ENCODE data around the gene ELOVL3.
"Not testable (repeated sequence)": the region's sequence is repeated elsewhere in the genome, so short reads cannot be mapped to it uniquely, and the experiment has no call there.

The ELOVL3 gene

DNA sequence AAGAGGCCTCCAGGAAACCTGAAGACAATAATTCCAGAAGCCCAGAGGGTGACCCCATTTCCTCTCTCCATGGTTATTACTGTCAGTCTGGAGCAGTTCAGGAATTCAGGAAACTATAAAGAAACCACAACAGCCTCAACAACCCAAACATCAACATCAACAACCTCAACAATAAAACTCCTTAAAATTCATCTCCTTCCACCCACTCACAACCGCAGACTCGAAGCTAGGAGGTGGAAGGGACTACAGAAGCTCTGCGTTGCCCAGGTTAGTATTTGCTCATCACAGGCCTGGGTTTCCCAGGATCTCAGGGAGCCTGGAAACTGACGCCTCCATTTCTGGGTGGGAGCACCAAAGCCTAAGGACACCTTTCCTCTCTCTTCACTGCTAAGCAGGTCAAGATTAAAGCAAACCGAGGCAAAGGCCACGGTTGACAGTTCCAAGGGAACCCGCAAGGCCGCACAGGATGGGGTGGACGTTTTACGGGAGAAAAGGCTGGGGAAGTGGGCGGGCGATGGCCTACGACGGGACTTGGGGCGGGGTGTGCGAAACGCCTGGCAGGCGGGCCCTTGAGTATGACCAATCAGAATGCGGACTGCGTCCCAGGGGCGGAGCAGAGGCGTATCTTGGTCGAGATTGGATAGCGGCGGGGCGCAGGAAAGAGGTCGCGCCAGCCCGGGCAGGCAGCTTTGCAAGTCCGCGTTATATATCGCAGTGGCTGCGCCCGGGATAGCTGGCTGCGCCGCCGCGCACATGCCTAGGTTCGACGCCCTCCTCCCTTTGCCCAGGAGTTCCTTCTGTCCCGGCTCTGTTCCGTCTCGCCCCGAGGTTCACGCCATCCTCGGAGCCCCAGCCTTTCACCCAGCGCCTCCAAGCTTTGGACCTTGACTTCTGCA is at the start of gene ELOVL3:
Gene ELOVL3 (plus strand): TSS at position 654 of the 896 bp plus-strand sequence. CDS start 250 bp downstream, outside the sequence.
- peak; percentile 89 for DNase-seq (ENCODE audit: low spot score)

DNA sequence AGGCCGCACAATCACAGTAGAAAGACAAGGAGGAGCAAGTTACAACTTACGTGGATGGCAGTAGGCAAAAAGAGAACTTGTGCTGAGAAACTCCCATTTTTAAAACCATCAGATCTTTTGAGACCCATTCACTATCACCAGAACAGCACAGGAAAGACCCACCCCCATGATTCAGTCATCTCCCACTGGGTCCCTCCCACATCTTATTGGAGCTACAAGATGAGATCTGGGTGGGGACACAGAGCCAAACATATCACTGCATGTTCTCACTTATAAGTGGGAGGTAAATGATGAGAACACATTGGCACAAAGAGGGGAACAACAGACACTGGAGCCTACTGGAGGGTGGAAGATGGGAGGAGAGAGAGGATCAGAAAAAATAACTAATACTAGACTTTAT is 41.5 kb upstream of the ELOVL3 start:
- no peak for DNase-seq (ENCODE audit: low spot score)

- no peak for DNase-seq (ENCODE audit: low spot score)
Measured at GRCh38 chr10:102185272-102185671, 40.8 kb upstream of the ELOVL3 start.

DNA sequence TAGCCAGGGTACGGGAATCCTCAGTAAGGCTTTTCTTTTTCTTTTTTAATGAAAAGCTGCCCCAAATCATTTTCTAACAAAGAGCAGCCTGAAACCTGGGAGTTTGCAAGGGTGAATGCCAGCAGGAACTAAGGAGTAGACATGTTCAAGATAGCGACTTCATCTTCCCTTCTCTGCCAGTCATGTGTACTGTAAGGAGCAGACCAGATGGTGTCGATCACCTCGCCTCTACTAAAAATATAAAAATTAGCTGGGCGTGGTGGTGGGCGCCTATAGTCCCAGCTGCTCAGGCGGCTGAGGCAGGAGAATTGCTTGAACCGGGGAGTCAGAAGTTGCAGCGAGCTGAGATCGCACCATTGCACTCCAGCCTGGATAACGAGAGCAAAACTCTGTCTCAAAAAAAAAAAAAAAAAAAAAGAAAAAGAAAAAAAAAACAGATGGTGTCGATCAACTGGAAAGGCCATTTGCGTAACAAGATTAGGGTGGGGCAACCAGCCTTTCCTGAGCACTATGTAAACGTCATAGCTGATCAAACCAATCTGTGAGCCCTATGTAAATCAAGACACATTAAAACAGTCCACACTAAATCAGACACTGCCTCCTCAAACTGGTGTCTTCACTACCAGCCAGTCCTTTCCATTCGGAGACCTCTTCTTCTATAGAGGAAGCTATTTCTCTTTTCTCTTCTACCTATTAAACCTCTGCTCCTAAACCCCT is 40.1 kb upstream of the ELOVL3 start:
- DNase-seq (ENCODE audit: low spot score), result no peak

DNA sequence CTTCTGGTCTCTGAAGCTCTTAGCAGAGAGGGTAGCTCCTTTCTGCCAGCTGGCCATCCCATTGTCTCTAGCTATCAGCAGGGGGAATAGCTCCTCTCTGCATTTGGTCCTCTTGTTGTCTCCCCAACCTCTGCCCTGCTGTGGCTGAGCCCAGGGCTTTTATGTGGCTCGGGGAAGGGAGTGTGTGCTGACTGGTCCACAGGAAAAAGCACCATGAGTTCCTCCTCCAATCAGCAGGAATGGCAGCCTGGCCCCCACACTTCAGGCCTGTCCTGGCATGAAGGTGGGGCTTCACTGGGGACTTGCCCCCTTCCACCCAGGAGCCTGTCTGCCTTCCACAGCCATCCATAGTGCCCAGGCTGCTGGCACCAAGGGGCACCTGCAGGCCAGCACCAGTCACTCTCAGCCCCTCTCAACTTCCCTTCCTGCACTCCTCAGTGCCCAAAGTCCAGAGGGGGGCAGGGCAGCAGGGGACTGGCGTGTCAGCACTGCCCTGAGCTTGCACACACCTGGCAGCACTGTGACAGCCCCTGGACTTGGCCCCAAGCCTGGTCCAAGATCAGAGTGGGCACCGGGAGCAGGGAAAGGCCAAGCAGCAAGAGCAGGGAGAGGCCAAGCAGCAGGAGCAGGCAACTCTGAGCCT is 37.7 kb upstream of the ELOVL3 start:
- no peak for DNase-seq (ENCODE audit: low spot score)

DNA sequence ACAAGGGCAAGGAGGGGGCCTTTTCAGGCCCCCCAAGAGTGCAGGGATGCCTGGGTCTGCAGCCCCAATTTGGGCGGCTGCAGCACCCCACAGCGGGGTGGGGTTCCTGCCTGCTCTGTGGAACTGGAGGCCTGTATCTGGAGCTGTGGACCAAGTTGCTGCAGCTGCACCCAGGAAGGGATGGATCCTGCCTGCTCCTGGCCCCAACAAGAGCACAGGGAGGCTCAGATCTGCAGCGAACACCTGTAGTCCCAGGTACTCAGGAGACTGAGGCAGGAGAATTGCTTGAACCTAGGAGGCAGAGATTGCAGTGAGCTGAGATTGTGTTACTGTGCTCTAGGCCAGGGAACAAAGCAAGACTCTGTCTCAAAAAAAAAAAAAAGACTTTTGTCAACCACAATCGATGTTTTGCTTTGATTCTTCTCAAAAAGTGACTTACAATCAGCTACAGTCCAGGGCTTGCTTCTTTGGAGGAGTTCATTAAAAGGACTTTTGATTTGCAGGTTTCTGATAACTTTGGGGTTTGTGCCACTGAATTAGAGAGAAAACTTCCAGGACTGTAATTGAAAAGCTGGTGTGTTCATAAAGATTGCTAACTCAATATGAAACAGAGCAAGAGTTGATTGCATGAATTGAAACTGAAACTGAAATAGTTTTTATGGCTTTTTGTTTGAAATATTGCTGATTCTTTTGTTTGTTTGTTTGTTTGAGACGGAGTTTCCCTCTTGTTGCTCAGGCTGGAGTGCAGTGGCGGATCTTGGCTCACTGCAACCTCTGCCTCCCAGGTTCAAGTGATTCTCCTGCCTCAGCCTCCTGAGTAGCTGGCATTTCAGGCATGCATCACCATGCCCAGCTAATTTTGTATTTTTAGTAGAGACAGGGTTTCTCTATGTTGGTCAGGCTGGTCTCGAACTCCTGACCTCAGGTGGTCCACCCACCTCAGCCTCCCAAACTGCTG is 36.9 kb upstream of the ELOVL3 start:
- DNase-seq (ENCODE audit: low spot score), result peak; percentile 10

- no peak for DNase-seq (ENCODE audit: low spot score)
Measured at GRCh38 chr10:102191956-102192355, 34.1 kb upstream of the ELOVL3 start.

DNA sequence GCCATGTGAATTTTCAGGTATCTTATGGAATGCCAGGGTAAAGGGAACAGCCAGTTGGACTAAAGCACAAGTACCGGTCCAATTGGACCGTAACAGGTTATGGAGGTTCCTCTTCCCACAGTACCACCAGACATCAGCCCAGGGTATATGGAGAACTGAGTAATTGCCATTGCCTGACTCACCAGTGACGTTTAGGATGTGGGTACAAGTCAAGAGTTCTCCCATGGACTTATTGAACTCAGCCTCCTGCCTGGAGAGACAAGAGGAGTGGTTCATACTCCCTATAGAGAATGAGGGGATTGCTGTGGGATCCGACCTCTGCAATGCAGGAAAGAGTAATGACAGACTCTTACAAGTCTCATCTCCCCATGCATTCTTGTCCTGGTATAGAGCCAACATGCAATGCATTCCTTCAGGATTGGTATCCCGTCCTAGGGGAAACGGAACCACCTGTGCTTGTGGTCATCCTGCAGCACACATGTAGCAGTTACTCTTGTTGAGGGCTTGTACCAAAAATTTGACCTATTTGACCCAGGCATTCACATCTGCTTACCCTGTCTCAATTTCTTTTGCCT is 30.7 kb upstream of the ELOVL3 start:
- no peak for DNase-seq (ENCODE audit: low spot score)

GRCh38 chr10:102196893-102197292 is 29.2 kb upstream of the ELOVL3 start:
- DNase-seq (ENCODE audit: low spot score), result no peak

DNA sequence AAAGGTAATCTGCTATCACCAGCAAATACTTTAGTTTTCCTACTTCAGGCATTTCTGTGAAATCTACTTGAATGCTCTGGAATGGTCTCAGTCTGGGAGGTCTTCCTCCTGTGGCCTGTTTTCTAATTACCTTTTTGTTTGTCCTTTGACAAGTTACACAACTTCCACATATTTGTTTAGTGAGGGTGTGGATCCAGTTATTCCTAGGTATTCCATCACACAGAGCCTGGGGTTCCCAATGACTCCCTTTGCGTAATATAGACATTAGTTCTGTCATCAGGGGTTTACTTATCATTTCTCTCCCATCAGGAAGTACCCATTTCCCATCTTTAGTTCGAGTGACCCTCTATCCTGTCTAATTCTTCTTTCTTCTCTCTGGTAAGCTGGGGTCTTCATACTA is 28.1 kb upstream of the ELOVL3 start:
- DNase-seq (ENCODE audit: low spot score), result no peak

DNA sequence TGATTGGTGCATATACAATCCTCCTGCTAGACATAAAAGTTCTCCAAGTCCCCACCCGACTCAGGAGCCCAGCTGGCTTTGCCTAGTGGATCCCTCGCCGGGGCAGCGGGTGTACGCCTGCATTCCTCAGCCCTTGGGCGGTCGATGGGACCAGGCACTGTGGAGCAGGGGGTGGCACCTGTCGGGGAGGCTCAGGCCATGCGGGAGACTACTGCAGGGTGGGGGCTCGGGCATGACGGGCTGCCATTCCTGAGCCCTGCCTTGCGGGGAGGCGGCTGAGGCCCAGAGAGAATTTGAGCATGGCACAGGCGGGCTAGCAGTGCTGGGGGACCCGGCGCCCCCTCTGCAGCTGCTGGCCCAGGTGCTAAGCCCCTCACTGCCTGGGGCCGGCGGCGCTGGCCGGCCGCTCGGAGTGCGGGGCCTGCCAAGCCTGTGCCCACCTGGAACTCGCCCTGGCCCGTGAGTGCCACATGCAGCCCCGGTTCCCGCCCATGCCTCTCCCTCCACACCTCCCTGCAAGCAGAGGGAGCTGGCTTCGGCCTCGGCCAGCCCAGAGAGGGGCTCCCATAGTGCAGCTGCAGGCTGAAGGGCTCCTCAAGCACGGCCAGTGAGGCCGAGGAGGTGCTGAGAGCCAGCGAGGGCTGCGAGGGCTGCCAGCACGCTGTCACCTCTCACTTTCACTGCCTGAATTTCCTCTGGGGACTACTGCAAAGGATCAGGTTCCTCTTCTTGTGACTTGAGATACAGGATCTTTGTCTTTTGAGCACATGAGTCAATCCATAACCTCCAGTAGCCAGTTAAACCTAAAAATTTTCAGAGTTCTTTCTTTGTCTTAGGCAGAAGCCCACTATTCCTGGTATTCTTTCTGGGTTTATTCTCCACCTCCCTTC is 25.1 kb upstream of the ELOVL3 start:
- DNase-seq (ENCODE audit: low spot score), result no peak

DNA sequence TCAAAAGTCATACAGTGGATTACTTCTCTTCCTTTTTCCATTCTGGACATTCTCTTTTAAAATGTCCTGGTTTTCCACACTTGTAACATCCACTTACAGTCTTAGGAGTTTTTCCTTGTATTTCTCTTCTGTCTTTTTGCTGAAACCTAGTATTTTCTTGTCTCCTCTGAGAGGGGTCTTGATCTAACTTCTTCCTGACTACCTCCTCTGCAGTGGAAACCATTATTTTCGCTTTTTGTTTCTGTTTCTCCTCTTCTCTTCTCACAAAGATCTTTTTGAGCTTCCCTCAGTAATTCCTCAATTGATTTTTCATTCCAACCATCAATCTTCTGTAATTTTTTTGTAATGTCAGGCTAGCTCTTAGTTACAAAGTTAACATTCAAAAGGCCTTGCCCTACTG is 23.7 kb upstream of the ELOVL3 start:
- DNase-seq (ENCODE audit: low spot score), result no peak

DNA sequence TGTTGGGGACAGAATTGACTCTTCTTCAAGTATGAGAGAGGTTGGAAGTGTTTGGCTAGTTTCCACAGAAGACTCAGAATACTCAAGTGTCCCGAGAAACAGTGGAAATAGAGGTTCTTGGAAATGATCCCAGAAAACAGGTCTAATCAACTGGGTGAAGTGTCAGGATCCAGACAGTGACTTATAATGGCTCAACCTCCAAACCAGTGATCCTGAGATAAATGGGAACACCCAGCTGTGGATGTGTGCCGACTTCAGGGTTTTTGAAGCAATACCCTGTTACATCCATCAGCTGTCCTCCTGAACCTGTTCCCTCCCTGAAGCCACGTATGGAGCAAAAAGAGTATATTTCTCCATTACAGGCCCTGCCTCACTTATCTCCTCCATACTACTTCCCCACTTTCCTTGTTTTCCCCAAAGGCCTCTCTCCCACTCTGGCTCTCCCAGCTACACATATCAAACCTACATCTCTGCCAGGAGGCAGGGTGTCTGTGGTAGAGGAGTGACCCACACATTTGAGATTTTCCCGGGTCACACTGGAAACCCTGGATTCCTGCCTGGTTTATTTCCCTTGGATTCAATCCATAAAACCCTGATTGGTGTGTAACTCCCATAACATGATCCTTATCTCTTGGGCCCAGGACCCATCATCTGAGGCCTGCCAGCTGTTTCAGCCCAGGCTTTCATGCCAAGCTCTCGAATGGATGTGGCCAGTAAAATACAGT is 17.6 kb upstream of the ELOVL3 start:
- no peak for DNase-seq (ENCODE audit: low spot score)

DNA sequence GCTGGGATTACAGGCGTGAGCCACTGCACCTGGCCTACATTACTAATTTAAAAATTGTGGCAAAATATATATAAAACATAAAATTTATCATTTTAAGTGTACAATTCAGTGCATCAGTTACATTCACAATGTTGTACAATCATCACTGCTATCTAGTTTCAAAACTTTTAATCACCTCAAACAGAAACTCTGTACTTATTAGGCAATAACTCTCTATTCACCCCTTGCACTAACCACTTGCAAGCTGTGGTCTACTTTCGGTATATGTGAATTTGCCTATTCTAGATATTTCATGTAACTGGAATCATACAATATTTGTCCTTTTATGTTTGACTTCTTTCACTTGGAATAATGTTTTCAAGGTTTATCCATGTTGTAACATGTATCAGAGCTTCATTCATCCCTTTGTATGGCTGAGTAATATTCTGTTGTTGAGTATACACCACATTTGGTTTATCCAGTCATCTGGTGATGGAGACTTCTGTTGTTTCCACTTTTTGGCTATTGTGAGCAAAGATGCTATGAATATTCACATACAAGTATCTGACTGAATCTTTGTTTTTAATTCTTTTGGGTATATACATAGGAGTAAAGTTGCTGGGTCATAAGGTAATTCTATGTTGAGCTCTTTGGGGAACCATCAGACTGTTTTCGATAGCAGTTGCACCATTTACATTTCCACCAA is 14.3 kb upstream of the ELOVL3 start:
- DNase-seq (ENCODE audit: low spot score), result no peak

- not testable (repeated sequence) for DNase-seq (ENCODE audit: low spot score)
Measured at GRCh38 chr10:102213599-102213998, 12.5 kb upstream of the ELOVL3 start.

GRCh38 chr10:102219370-102219769 is 6.7 kb upstream of the ELOVL3 start:
- no peak for DNase-seq (ENCODE audit: low spot score)

DNA sequence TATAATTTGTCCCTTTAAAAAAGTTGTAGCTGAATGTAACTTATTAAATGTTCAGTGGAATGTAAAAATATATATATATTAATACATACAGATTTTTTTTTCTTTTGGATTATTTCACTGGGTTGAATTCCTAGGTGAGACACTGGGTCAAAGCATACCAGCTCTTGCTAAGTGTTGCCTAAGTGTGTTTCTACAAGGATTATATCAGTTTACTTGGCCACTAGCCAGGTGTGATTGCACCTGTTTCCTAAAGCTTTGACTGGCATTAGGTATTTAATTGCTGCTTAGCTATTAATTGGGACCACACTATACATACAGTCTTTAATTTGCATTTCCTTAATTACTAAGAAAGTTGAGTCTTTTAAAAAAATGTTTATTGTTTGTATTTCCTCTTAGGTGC is 5.5 kb upstream of the ELOVL3 start:
- DNase-seq (ENCODE audit: low spot score), result no peak

DNA sequence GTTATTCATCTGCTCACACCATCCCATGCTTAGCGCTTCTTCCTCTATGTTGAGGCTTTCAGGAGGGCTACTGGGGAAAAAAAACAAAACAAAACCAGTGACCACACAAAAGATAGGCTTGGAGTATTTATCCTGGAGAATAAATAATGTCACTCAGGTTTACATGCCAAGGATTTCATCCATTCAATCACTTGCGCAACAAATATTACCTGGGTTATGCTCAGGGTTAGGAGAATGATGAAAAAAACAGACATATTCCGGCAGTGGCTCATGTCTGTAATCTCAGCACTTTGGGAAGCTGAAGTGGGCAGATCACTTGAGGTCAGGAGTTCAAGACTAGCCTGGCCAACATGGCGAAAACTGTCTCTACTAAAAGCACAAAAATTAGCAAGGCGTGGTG is 3.3 kb upstream of the ELOVL3 start:
- DNase-seq (ENCODE audit: low spot score), result no peak

GRCh38 chr10:102226542-102226870 is 407 bp downstream of the ELOVL3 start:
- no peak for DNase-seq (ENCODE audit: low spot score)

Data from CD4-positive, alpha-beta T cell treated with Interleukin-15 for 4 hours (primary cell).